Hypothalamus (tissue), 51 donors: ENCODE results near the gene SCN5A.

Experiments used
- DNase-seq, 51 donors: peaks; one replicate each; lab custom pipeline; 2025; lab: John Stamatoyannopoulos, UW

SCN5A gene

DNA sequence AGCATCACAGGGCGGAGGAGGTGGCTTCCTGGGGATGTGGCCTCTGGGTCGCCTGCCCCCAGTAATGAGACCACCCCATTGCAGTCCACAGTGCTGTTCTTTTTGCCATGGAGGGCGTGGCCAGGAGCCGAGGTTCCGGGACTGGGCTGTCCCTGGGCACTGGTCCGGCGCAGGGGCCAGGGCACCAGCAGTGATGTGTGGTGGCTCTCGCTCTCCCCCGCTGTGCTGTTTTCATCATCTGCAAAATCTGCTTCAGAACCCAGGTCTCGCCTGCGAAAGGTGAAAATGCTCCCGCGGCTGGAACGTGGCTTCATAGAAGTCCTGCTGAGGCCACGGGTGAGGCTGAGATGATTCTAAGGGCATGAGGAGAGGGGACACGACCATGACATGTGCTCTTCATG is 45.8 kb downstream of the SCN5A start:
- no peak for DNase-seq

GRCh38 chr3:38602576-38603250 is 46.8 kb downstream of the SCN5A start:
- no peak for DNase-seq

- no peak for DNase-seq
Measured at GRCh38 chr3:38601956-38602550, 47.4 kb downstream of the SCN5A start.

DNA sequence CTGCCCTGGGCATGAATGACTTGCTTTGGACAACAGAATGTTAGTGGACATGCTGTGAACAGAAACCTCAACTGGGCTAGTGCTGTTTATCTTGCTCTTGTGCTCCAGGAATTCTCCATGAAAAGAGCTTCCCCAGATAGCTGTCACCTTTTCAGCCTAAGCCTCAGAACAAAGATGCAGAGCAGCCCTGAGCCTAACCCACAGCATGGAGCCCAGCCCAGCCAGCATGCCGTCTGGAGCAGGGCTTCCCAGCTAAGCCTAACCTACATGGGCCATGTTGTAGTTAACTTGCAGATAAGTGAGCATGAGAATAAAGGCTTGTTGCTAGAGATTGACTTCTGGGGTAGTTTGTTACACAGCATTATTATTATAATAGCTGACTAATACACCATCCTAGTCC is 48.9 kb downstream of the SCN5A start:
- DNase-seq = no peak

DNA sequence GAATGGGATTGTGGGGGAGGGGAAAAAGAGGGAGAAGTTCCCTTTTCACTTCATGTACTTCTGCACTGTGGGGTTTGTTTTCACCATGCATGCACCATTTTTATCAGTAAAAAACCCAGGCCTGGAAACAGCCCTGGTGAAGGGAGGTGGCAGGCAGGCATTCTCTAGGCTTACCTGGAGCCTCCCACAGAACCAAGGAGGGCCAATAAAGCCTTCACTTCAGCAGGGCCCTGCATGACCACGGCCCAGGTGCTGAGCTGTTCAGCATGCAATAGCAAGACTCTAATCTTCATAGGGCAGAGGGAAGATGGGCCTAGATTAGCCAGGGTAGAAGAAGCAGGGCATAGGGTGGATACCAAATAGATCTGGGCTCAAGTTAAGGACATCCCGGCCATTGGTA is 49.6 kb downstream of the SCN5A start:
- no peak for DNase-seq

DNA sequence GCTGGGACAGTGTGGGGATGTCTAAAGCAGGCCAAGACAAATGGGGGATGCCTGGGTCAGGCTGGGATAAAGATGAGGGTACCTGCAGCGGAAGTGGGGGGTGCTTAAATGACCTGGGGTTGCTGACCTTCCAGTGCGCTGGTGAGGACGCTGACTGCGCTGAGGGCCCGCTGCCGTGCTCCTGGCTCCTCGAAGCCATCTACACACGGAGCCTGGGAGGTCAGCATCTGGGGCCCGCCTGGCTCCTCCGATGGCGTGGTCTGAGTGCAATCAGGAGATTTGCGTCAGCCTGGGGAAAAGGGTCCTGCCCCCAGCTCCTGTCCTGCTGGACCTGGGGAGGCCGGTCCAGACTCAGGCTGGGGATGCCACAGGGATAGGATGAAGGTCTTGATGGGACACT is 50.7 kb downstream of the SCN5A start:
- no peak for DNase-seq

- DNase-seq = no peak
Measured at GRCh38 chr3:38597502-38598060, 51.9 kb downstream of the SCN5A start.

- DNase-seq = no peak
Measured at GRCh38 chr3:38595393-38595792, 54.1 kb downstream of the SCN5A start.

GRCh38 chr3:38590521-38590920 is 59.0 kb downstream of the SCN5A start:
- DNase-seq = no peak

DNA sequence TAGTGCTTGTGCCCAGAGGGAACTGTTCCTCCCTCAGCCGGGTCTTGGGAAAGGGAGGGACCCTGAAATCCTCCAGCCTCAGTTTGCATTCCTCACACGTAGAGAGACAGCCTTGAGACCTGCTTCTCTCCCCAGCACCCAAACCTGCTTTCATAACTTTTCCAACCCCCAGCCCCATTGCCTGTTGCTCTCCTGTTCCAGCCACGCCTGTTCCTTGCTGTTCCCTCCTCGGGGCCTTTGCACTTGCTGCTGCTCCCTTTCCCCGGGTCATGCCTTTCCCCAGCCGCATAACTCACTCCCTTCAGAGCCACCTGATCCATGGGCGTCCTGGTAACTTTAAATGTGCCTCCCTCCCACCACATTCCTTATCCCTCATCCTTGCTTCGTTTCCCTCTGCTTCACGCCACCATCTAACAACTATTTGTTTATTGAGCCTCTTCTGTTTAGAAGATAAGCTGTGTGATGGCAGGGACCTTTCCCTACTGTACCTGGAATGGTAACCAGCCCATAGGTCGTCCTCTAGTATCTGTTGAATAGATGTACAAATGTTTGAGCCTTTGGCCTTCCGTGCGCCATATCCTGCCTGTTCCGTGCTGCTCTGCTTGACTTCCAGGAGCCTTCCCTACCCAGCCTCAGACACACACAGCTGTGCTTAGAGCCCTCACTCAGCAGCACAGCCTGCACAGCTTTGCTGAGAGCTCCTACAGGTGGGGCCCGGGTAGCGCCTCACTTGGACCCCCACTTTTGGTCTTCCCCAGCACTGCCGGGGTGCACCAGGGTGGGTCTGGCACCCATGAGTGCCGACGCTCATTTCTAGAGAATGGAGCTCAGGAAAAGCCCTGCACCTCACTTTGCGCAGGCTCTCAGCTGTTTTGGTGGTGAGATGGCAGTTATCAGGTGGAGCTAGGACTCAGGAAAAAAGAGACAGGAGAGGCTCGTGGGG is 60.2 kb downstream of the SCN5A start:
- no peak for DNase-seq

- no peak for DNase-seq
Measured at GRCh38 chr3:38588371-38588971, 61.0 kb downstream of the SCN5A start.

DNA sequence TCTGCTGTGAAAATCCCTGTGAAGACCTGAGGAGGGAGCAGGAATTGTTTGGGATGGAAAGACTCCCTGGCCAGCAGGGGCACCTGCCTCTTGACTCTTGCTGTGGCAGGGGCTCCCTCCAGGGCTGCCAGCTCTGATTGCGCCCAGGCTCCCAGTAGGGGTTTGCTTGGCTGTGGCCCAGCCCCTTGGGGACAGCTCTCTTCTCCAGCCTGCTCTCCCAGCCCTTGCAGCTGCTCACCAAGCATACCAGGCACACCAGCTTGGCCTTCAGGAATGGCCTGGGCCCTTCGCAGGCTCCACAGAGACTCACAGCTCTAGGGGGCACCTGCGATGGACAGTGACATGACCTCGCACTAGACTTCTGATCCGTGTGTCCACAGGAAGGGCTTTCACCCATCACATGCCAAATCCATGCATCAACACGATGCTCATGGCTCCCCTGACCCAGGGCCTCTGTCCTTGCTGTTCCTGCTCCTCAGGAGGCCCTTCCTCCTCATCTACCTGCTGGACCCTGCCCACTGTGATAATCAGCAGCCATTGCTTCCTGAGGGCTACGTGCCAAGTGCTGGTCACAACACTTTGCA is 61.8 kb downstream of the SCN5A start:
- no peak for DNase-seq

DNA sequence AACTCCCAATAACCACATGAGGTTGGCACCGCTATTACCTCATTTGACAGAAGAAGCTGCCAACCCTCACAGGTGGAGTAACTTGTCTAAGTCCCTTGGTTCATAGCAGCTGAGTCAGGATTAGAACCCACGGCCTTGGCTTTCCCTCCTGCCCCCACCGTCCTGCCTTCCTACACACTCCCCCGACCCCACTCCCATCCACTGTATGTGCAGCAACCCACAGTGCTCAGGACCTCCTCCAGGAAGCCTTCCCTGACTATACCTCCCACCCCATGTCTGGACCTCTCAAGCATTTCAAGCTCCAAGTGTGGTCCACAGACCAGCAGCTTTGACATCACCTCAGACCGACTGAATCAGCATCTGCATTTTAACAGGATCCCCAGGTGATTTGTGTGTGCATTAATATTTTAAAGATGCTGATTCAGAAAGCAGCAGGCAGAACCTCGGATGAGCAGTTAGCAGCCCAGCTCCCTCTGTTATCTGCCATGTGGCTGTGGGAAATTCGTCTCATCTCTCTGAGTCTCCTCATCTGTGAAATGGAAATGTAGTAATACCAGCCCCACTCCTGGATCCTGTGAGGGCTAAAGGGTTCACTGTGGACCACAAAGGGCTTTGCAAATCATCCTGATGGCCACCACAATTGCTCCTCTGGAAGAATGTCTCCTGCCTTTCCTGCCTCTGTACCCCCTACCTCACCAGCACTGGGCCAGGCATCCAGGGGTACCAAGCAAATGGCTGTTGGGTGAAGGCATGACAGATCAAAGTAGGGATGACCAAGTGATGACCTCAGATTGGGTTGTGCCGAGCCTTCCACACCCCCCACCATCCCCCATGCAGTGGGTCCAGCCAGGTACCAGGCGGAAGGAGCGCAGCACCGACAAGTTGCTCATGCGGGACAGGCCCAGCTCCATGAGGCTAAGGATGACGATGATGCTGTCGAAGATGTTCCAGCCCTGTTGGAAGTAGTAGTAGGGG is 62.7 kb downstream of the SCN5A start:
- no peak for DNase-seq

- no peak for DNase-seq
Measured at GRCh38 chr3:38585791-38586420, 63.6 kb downstream of the SCN5A start.

DNA sequence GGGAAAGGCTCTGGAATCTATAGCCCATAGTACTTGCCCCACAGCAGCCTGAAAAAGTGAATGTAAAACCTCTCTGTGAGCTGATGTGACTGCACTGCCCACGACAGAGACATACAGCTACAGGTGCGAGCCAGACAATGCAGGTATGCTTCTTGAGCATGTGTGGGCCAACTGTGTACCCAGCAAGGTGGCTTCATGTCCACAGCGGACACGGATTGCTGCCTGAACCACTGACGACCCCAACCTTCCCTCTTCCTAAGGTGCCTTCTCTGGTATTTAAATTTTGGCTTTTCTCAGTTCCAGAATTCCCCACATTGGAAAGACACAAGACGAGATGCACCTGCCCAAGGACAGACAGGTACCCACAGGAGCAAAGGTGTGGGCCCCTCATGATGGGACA is 65.8 kb downstream of the SCN5A start:
- no peak for DNase-seq

DNA sequence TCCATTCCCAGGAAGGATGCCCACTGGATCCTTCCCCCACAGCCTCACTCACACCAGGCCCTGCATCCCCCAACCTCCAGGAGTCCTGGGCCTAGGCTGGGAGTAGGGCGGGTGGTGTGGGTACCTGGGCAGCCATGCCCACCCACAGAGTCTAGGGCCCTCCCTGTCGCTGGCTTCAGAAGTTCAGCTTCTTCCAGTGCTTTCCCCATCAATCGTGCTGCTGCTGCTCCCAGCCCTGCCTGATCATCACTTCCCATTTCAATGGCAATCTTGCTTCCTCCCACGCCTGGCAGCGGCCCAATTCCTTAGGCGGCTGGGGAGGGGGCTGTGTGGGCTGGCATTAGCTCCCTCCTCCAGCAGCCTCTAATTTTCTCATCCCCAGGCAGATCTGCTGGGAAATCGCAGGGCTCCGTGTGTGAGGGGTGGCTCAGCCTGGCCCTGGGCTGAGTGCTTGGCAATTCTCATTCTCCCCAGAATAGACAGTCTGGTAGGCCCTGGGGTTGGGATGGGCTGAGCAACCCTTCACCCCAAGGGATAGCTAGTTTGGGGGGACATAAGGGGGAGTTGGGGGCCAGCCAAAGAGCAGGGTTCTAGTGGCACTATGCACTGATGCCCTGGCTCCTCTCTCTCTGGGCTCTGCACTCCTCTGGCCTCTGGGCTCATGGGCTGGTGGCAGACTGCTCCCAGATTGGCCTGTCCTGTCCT is 66.4 kb downstream of the SCN5A start:
- peak in 3 of 51 donors; percentile 10 to 16 (median 12) for DNase-seq

DNA sequence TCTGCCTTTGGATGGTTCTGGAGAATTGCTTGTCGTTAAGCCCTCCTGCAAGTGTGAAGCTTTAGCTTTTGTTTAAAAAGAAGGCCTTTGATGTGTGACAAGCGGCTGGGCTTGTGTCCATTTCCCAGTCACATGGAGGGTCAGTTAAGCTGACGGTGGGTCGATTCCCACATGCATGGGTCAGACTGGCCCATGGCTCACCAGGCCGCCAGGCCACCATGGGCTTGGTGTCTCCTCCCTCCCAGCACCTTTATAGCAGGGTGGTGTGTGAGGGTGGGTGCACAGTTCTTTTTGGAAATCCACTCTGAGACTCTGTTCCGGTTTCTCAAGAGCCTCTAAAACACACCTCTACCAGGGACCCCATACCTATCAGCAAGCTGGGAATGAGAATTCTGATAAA is 67.2 kb downstream of the SCN5A start:
- DNase-seq = no peak

DNA sequence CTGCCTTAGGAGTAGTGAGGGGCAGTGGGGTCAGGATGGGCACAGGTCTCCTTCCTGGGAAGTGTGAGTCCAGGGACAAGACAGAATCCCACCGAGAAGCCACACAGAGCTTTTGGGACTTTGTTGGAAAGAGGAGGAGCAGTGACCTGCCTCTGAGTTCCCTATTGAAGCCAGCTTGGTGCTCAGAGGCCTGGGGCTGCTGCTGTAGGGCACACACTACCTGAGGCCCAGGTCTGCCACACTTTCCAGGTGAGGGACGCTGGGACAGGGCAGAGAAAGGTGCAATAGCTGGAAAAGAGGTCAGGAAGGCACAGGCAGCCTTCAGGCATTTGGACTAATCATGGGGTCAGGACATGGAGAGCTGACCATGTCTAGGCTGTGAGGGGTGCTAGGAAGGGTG is 67.7 kb downstream of the SCN5A start:
- no peak for DNase-seq
